WTC11 (cell line): Measurements from ENCODE around the gene MBD3. TPM values are rescaled to one million over a fixed set of nuclear protein-coding genes. Genes with fewer than 3 reads are reported as not detected.

Experiments used
- ATAC-seq: fragments of 200-7000 bp; cut with Tn5 transposase; 2 replicates; pipeline ENCODE4 v1.10.0; 2021; ENCODE audit warnings: mild to moderate bottlenecking, moderate library complexity
- CTCF ChIA-PET: fragments of 300-600 bp; sonication (Branson Sonifier 250); formaldehyde crosslinking; loops from one replicate; lab custom pipeline; 2021; ENCODE audit warnings: antibody characterized with exemption; lab: Charles Lee
- POLR2A ChIA-PET: fragments of 350-600 bp; sonication (Branson Sonifier 250); formaldehyde crosslinking; loops from one replicate; lab custom pipeline; 2021; ENCODE audit warnings: antibody characterized with exemption; lab: Charles Lee
- DNase-seq: peaks from one replicate; pipeline ENCODE4 v3.0.0; 2021; ENCODE audit warnings: low spot score
- H3K27ac Mint-ChIP-seq: 2 replicates; pipeline ENCODE4 v1.8.0; 2021; ENCODE audit warnings: mixed read lengths
- H3K27me3 Mint-ChIP-seq: 2 replicates; pipeline ENCODE4 v1.8.0; 2021; ENCODE audit warnings: low read depth, mild to moderate bottlenecking, moderate library complexity, mixed read lengths
- H3K36me3 Mint-ChIP-seq: 2 replicates; pipeline ENCODE4 v1.8.0; 2021; ENCODE audit warnings: mixed read lengths
- H3K4me1 Mint-ChIP-seq: 2 replicates; pipeline ENCODE4 v1.8.0; 2022; ENCODE audit warnings: mixed read lengths
- H3K4me3 Mint-ChIP-seq: 2 replicates; pipeline ENCODE4 v1.8.0; 2021; ENCODE audit warnings: mild to moderate bottlenecking, moderate library complexity, mixed read lengths
- H3K9me3 Mint-ChIP-seq: 2 replicates; pipeline ENCODE4 v1.8.0; 2021; ENCODE audit warnings: mixed read lengths
- ESRRA ChIP-seq: sonication (generic); formaldehyde crosslinking; IDR thresholded peaks from 2 replicates; pipeline ENCODE4 v1.8.1; 2022; ENCODE audit warnings: mild to moderate bottlenecking, missing genetic modification reagents, borderline replicate concordance
- NFATC4 ChIP-seq: fragments of 250-450 bp; sonication (Bioruptor Pico); IDR thresholded peaks from 2 replicates; pipeline ENCODE4 v1.9.0; 2021; ENCODE audit warnings: mild to moderate bottlenecking
- ZBTB21 ChIP-seq: sonication (generic); formaldehyde crosslinking; IDR thresholded peaks from 2 replicates; pipeline ENCODE4 v1.8.1; 2023; ENCODE audit warnings: mild to moderate bottlenecking, missing genetic modification reagents, borderline replicate concordance
- ZNF232 ChIP-seq: sonication (generic); formaldehyde crosslinking; IDR thresholded peaks from 2 replicates; pipeline ENCODE4 v1.8.0; 2022; ENCODE audit warnings: mild to moderate bottlenecking, missing genetic modification reagents
- ZNF671 ChIP-seq: fragments of 250-450 bp; sonication (Bioruptor Pico); IDR thresholded peaks from 2 replicates; pipeline ENCODE4 v1.8.0; 2021; ENCODE audit warnings: mild to moderate bottlenecking
- total RNA-seq: library from RNA; stranded (reverse); gene quantifications from 3 replicates; pipeline ENCODE4 v1.2.3, GENCODE V29; 2021
- TF ChIP-seq, protein P1 (sequence below): fragments of 250-450 bp; sonication (Bioruptor Pico); IDR thresholded peaks from 2 replicates; pipeline ENCODE4 v2.1.2; 2022; ENCODE audit warnings: mild to moderate bottlenecking, moderate library complexity
- TF ChIP-seq, protein P2 (sequence below): fragments of 250-450 bp; sonication (Bioruptor Pico); IDR thresholded peaks from 2 replicates; pipeline ENCODE4 v1.9.0; 2021; ENCODE audit warnings: mild to moderate bottlenecking
- TF ChIP-seq, protein P3 (sequence below): fragments of 250-450 bp; sonication (Bioruptor Pico); IDR thresholded peaks from 2 replicates; pipeline ENCODE4 v1.8.0; 2021; ENCODE audit warnings: mild to moderate bottlenecking
- TF ChIP-seq, protein P4 (sequence below): sonication (generic); formaldehyde crosslinking; IDR thresholded peaks from 2 replicates; pipeline ENCODE4 v1.8.1; 2022; ENCODE audit warnings: low read depth, mild to moderate bottlenecking, moderate library complexity, missing genetic modification reagents, borderline replicate concordance
- TF ChIP-seq, protein P5 (sequence below): sonication (generic); formaldehyde crosslinking; IDR thresholded peaks from 2 replicates; pipeline ENCODE4 v1.8.0; 2023; ENCODE audit warnings: missing genetic modification reagents
- TF ChIP-seq, protein P6 (sequence below): fragments of 250-450 bp; sonication (Bioruptor Pico); IDR thresholded peaks from 2 replicates; pipeline ENCODE4 v1.9.0; 2021; ENCODE audit warnings: mild to moderate bottlenecking
- TF ChIP-seq, protein P7 (sequence below): sonication (generic); formaldehyde crosslinking; conservative IDR thresholded peaks from 2 replicates; pipeline ENCODE4 v1.8.1; 2023; ENCODE audit warnings: mild to moderate bottlenecking, low read depth, missing genetic modification reagents, moderate library complexity

The MBD3 gene
- total RNA-seq, 1 experiment from 2014 or later: 90.2 TPM

DNA sequence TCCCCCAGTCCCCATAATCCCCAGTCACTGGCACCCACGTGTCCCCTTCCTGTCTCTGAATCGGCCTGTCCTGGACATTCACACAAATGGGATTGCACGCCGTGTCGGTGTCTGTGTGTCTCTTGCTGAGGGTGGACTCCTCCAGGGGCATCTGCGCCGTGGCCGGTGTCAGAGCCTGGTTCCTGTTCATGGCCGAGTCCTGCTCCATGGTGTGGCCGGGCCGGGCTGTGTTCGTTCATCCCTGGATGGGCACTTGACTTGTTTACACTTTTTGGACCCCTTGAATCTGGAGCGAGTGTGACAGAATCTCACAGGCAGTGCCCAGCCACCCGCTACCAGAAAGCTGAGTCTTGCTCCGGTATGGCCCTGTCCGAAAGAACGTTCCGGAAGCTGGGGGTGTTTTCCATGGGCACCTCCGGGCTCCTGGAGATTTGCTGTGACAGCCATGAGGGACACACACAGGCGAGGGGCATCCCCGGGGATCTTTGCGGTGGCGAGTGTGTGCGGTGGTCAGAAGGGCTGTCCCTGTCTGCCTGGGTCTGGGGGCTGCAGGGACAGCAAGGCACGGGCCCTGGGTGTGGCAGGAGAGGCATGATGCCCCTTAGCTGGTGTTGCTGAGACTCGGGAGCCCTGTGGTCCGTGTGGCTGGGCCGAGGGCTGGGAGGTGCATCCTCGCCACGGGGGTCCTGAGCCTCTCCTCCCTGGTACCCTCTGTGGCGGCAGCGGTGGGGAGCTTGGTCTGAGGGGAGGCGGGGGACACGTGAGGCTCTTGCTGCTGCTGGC, 18.1 kb downstream of the MBD3 start (continued):
- TF ChIP-seq, protein P1, sequence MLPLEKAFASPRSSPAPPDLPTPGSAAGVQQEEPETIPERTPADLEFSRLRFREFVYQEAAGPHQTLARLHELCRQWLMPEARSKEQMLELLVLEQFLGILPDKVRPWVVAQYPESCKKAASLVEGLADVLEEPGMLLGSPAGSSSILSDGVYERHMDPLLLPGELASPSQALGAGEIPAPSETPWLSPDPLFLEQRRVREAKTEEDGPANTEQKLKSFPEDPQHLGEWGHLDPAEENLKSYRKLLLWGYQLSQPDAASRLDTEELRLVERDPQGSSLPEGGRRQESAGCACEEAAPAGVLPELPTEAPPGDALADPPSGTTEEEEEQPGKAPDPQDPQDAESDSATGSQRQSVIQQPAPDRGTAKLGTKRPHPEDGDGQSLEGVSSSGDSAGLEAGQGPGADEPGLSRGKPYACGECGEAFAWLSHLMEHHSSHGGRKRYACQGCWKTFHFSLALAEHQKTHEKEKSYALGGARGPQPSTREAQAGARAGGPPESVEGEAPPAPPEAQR (CRISPR knock-in tag): no peak
- TF ChIP-seq, all 79 proteins: peak for 0

DNA sequence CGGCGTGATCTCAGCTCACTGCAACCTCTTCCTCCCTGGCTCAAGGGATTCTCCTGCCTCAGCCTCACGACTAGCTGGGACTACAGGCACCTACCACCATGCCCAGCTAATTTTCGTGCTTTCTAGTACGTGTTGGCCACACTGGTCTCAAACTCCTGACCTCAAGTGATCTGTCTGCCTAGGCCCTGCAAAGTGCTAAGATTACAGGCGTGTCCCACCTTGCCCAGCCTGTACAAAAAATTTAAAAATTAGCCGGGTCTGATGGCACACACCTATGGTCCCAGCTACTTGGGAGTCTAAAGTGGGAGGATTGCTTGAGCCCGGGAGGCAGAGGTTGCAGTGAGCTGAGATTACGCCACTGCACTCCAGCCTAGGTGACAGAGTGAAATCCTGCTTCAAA, 19.9 kb downstream of the MBD3 start:
- Mint-ChIP-seq H3K9me3 (0 out of 2 replicates have a peak, but pooled peaks cover 3% of the 10 kb centered on the region), H3K27me3 (peaks cover 38% of the 10 kb centered on the region), H3K36me3 (no peaks in the 10 kb centered on the region), H3K4me3 (no peak overlapping the region), H3K27ac (no peak overlapping the region), H3K4me1 (peaks cover 6% of the 10 kb centered on the region)
- ATAC-seq (no peak), DNase-seq (no peak)
- ChIA-PET CTCF (interaction anchor here (0.8 to 1.9 kb wide), 4 partner anchors 18 to 254 kb away, joined by 3 to 8 read pairs (median 4); no protein-coding TSS in a partner anchor), POLR2A (no interaction called here)
- TF ChIP-seq NFATC4 (CRISPR knock-in tag): no peak
- TF ChIP-seq, protein P2, sequence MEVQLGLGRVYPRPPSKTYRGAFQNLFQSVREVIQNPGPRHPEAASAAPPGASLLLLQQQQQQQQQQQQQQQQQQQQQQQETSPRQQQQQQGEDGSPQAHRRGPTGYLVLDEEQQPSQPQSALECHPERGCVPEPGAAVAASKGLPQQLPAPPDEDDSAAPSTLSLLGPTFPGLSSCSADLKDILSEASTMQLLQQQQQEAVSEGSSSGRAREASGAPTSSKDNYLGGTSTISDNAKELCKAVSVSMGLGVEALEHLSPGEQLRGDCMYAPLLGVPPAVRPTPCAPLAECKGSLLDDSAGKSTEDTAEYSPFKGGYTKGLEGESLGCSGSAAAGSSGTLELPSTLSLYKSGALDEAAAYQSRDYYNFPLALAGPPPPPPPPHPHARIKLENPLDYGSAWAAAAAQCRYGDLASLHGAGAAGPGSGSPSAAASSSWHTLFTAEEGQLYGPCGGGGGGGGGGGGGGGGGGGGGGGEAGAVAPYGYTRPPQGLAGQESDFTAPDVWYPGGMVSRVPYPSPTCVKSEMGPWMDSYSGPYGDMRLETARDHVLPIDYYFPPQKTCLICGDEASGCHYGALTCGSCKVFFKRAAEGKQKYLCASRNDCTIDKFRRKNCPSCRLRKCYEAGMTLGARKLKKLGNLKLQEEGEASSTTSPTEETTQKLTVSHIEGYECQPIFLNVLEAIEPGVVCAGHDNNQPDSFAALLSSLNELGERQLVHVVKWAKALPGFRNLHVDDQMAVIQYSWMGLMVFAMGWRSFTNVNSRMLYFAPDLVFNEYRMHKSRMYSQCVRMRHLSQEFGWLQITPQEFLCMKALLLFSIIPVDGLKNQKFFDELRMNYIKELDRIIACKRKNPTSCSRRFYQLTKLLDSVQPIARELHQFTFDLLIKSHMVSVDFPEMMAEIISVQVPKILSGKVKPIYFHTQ (CRISPR knock-in tag): no peak
- TF ChIP-seq, protein P3, sequence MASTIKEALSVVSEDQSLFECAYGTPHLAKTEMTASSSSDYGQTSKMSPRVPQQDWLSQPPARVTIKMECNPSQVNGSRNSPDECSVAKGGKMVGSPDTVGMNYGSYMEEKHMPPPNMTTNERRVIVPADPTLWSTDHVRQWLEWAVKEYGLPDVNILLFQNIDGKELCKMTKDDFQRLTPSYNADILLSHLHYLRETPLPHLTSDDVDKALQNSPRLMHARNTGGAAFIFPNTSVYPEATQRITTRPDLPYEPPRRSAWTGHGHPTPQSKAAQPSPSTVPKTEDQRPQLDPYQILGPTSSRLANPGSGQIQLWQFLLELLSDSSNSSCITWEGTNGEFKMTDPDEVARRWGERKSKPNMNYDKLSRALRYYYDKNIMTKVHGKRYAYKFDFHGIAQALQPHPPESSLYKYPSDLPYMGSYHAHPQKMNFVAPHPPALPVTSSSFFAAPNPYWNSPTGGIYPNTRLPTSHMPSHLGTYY: no peak
- no peak for TF ChIP-seq ZNF671 (CRISPR knock-in tag)
- TF ChIP-seq, protein P4, sequence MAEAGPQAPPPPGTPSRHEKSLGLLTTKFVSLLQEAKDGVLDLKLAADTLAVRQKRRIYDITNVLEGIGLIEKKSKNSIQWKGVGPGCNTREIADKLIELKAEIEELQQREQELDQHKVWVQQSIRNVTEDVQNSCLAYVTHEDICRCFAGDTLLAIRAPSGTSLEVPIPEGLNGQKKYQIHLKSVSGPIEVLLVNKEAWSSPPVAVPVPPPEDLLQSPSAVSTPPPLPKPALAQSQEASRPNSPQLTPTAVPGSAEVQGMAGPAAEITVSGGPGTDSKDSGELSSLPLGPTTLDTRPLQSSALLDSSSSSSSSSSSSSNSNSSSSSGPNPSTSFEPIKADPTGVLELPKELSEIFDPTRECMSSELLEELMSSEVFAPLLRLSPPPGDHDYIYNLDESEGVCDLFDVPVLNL (CRISPR knock-in tag): no peak
- no peak for TF ChIP-seq ESRRA
- TF ChIP-seq, protein P5, sequence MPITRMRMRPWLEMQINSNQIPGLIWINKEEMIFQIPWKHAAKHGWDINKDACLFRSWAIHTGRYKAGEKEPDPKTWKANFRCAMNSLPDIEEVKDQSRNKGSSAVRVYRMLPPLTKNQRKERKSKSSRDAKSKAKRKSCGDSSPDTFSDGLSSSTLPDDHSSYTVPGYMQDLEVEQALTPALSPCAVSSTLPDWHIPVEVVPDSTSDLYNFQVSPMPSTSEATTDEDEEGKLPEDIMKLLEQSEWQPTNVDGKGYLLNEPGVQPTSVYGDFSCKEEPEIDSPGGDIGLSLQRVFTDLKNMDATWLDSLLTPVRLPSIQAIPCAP (CRISPR knock-in tag): no peak
- TF ChIP-seq, protein P6, sequence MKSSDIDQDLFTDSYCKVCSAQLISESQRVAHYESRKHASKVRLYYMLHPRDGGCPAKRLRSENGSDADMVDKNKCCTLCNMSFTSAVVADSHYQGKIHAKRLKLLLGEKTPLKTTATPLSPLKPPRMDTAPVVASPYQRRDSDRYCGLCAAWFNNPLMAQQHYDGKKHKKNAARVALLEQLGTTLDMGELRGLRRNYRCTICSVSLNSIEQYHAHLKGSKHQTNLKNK (CRISPR knock-in tag): no peak
- TF ChIP-seq, protein P7, sequence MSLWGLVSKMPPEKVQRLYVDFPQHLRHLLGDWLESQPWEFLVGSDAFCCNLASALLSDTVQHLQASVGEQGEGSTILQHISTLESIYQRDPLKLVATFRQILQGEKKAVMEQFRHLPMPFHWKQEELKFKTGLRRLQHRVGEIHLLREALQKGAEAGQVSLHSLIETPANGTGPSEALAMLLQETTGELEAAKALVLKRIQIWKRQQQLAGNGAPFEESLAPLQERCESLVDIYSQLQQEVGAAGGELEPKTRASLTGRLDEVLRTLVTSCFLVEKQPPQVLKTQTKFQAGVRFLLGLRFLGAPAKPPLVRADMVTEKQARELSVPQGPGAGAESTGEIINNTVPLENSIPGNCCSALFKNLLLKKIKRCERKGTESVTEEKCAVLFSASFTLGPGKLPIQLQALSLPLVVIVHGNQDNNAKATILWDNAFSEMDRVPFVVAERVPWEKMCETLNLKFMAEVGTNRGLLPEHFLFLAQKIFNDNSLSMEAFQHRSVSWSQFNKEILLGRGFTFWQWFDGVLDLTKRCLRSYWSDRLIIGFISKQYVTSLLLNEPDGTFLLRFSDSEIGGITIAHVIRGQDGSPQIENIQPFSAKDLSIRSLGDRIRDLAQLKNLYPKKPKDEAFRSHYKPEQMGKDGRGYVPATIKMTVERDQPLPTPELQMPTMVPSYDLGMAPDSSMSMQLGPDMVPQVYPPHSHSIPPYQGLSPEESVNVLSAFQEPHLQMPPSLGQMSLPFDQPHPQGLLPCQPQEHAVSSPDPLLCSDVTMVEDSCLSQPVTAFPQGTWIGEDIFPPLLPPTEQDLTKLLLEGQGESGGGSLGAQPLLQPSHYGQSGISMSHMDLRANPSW (CRISPR knock-in tag): no peak
- no peak for TF ChIP-seq ZBTB21 (CRISPR knock-in tag)
- TF ChIP-seq ZNF232 (CRISPR knock-in tag): no peak
